GM20000 (cell line): Measurements from ENCODE around the gene CETN1.

Experiments
- DNase-seq: peaks from one replicate; pipeline ENCODE4 v3.0.0; 2012; ENCODE audit warnings: low spot score
- CTCF ChIP-seq: IDR thresholded peaks from 2 replicates; pipeline ENCODE4 v1.5.1; 2012; ENCODE audit warnings: mild to moderate bottlenecking, control low read depth; ENCODE audit errors: extremely low read depth, missing control alignments

CETN1 gene

DNA sequence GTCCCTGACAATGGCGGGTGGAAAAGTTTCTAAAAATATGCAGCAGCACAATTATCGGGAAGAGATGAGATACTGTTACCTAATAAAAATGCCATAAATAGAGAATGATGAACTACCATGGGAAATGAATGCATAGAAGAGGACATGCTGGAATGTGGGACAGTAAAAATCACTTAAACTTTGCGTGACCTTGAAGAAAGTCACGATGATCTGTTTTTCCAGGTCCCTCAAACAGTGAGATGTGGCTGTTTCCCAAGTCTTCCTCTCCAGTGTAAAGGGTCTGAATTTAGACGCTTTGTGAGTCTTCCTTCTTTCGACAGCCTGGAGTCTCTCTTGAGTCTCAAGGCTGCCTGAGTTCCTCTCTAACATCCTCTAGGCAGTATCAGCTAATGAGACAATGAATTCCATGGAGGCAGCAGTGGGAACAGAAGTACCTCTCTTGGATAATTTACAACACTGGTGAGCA lies 18.0 kb downstream of the CETN1 start:
- TF ChIP-seq CTCF = no peak
- no peak for DNase-seq

DNA sequence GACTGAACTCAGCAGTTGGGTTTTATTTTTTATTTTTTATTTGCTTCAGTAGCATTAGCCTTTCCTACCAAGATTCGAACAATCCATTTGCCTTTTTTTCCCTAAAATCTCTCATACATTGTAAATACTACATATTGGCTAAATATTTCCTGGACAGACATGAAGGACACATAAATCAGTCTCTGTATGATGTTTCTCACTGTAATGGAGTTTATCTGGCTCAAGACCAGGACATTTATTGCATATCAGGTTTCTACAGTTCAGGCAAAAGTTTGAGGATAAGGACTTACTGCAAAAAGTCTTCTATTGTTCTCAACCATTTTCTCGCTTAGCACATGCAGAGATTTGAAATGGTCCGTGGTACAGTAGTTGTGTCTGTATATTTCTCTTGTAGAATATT lies 19.9 kb downstream of the CETN1 start:
- no peak for DNase-seq
- no peak for TF ChIP-seq CTCF

GRCh38 chr18:604771-605170 lies 24.6 kb downstream of the CETN1 start:
- no peak for TF ChIP-seq CTCF
- DNase-seq = no peak

DNA sequence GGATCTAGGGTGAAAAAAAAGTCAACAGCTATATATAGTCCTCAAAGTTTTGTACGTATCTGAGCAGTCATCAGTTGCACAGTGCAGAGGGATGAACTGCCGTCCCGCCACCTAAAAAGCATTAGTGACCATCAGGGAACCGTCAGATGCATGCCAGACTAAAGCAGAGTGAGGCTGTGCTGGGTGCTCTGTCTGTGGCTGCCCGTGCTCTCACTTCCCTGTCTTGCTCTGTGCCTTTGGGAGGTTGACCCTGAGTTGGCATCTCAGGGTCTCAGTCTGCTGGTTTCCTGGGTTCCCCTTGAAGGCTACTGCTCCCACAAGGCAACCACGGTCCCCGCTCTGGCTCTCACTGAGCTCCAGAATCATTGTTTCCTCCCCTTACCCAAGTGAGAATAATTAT lies 27.8 kb downstream of the CETN1 start:
- DNase-seq = no peak
- no peak for TF ChIP-seq CTCF

- no peak for TF ChIP-seq CTCF
- no peak for DNase-seq
These were observed 30.2 kb downstream of the CETN1 start for GRCh38 chr18:610214-610928.

GRCh38 chr18:612156-612555 lies 32.0 kb downstream of the CETN1 start:
- TF ChIP-seq CTCF = no peak
- no peak for DNase-seq

DNA sequence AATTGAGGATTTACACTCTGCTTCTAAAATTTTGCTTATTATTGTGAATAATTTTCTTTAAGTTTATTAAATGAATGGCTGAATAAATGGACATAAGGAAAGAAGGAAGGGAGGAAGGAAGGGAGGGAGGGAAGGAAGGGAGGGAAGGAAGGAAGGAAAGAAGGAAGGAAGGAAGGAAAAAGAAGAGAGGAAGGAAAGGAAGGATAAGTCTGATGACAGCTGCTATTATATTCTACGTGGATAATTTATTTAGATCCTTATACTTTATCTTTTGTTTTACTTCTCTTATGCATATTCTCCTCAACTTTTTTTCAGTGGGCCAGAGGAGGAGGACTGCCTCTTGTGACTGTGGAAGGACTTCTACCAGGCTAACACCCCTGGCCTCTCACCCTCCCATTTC lies 34.0 kb downstream of the CETN1 start:
- DNase-seq = no peak
- no peak for TF ChIP-seq CTCF
